ENCODE data around the gene C20orf202.

Gene C20orf202

GRCh38 chr20:1209447-1210387 is 6.5 kb downstream of the C20orf202 start:
- no peak for DNase-seq (ENCODE audit: low spot score)
- Histone ChIP-seq H3K79me1 (ENCODE audit: low read depth, low read length) (no peaks in the 10 kb centered on the region), H2BK12ac (ENCODE audit: low read length) (no peak overlapping the region), H3K4ac (ENCODE audit: low read length) (no peak overlapping the region), H3K4me2 (ENCODE audit: insufficient read depth, low read length, poor library complexity, severe bottlenecking) (no peak overlapping the region), H3K27me3 (ENCODE audit: control insufficient read depth in 3 of 3, insufficient read depth in 3 of 3, low read depth in 1 of 3, low read length in 3 of 3) (peaks cover 0 to 53% (median 2%) of the 10 kb centered on the region in 3 experiments), H4K91ac (ENCODE audit: low read depth, low read length, poor library complexity) (no peak overlapping the region), H3K9ac (ENCODE audit: low read depth, low read length, poor library complexity) (no peak overlapping the region), H3K9me3 (replicated peaks in 1 of 2; ENCODE audit: control insufficient read depth in 2 of 2, insufficient read depth in 1 of 2, low read depth in 1 of 2, low read length in 2 of 2) (no peaks in the 10 kb centered on the region), H3K23ac (ENCODE audit: low read depth, low read length, poor library complexity) (no peak overlapping the region), H3K14ac (ENCODE audit: low read length) (no peak overlapping the region), H2BK120ac (ENCODE audit: low read depth, low read length) (no peak overlapping the region), H4K8ac (ENCODE audit: low read depth, low read length) (no peak overlapping the region), H3K18ac (ENCODE audit: low read length) (no peak overlapping the region), H2BK15ac (ENCODE audit: low read length) (no peak overlapping the region), H3K4me3 (ENCODE audit: low read length in 2 of 2) (no peak overlapping the region), H3K4me1 (ENCODE audit: control insufficient read depth in 2 of 2, insufficient read depth in 1 of 2, low read depth in 1 of 2, low read length in 2 of 2) (no peaks in the 10 kb centered on the region), H2BK5ac (ENCODE audit: low read length) (no peak overlapping the region), H3K27ac (replicated peaks; ENCODE audit: low read length) (no peak overlapping the region), H3K36me3 (replicated peaks in 1 of 2; ENCODE audit: control insufficient read depth in 2 of 2, insufficient read depth in 2 of 2, low read length in 2 of 2) (no peaks in the 10 kb centered on the region), H2AK5ac (ENCODE audit: low read depth, low read length) (no peak overlapping the region), H2AFZ (ENCODE audit: low read length) (no peak overlapping the region)
- WGBS, 2 donors (ENCODE audit: extremely low coverage in 2 of 2, insufficient read length in 2 of 2, insufficient replicate concordance in 1 of 2): no CpG with 5 or more reads among the region's 5 CpGs

- Histone ChIP-seq H3K23ac (ENCODE audit: low read depth, low read length, poor library complexity) (no peak overlapping the region), H3K79me1 (ENCODE audit: low read depth, low read length) (no peaks in the 10 kb centered on the region), H3K4me3 (ENCODE audit: low read length in 2 of 2) (no peak overlapping the region), H3K4me2 (ENCODE audit: insufficient read depth, low read length, poor library complexity, severe bottlenecking) (no peak overlapping the region), H4K91ac (ENCODE audit: low read depth, low read length, poor library complexity) (no peak overlapping the region), H3K9ac (ENCODE audit: low read depth, low read length, poor library complexity) (no peak overlapping the region), H3K27me3 (ENCODE audit: control insufficient read depth in 3 of 3, insufficient read depth in 3 of 3, low read depth in 1 of 3, low read length in 3 of 3) (peaks cover 0 to 60% (median 2%) of the 10 kb centered on the region in 3 experiments), H2AFZ (ENCODE audit: low read length) (no peak overlapping the region), H3K14ac (ENCODE audit: low read length) (no peak overlapping the region), H2BK12ac (ENCODE audit: low read length) (no peak overlapping the region), H3K4ac (ENCODE audit: low read length) (no peak overlapping the region), H2BK5ac (ENCODE audit: low read length) (no peak overlapping the region), H3K4me1 (ENCODE audit: control insufficient read depth in 2 of 2, insufficient read depth in 1 of 2, low read depth in 1 of 2, low read length in 2 of 2) (no peaks in the 10 kb centered on the region), H3K18ac (ENCODE audit: low read length) (no peak overlapping the region), H4K8ac (ENCODE audit: low read depth, low read length) (no peak overlapping the region), H3K9me3 (replicated peaks in 1 of 2; ENCODE audit: control insufficient read depth in 2 of 2, insufficient read depth in 1 of 2, low read depth in 1 of 2, low read length in 2 of 2) (no peaks in the 10 kb centered on the region), H3K36me3 (replicated peaks in 1 of 2; ENCODE audit: control insufficient read depth in 2 of 2, insufficient read depth in 2 of 2, low read length in 2 of 2) (no peaks in the 10 kb centered on the region), H2AK5ac (ENCODE audit: low read depth, low read length) (no peak overlapping the region), H2BK120ac (ENCODE audit: low read depth, low read length) (no peak overlapping the region), H2BK15ac (ENCODE audit: low read length) (no peak overlapping the region), H3K27ac (replicated peaks; ENCODE audit: low read length) (no peak overlapping the region)
- no peak for DNase-seq (ENCODE audit: low spot score)
- no CpG with 5 or more reads among the region's 1 CpG for WGBS, 2 donors (ENCODE audit: extremely low coverage in 2 of 2, insufficient read length in 2 of 2, insufficient replicate concordance in 1 of 2)
These were observed 7.2 kb downstream of the C20orf202 start for GRCh38 chr20:1210501-1210900.

- Histone ChIP-seq H3K23ac (ENCODE audit: low read depth, low read length, poor library complexity) (no peak overlapping the region), H2AFZ (ENCODE audit: low read length) (no peak overlapping the region), H3K4me2 (ENCODE audit: insufficient read depth, low read length, poor library complexity, severe bottlenecking) (no peak overlapping the region), H3K9ac (ENCODE audit: low read depth, low read length, poor library complexity) (no peak overlapping the region), H3K27me3 (ENCODE audit: control insufficient read depth in 3 of 3, insufficient read depth in 3 of 3, low read depth in 1 of 3, low read length in 3 of 3) (peaks cover 0 to 60% (median 2%) of the 10 kb centered on the region in 3 experiments), H3K36me3 (replicated peaks in 1 of 2; ENCODE audit: control insufficient read depth in 2 of 2, insufficient read depth in 2 of 2, low read length in 2 of 2) (no peaks in the 10 kb centered on the region), H2AK5ac (ENCODE audit: low read depth, low read length) (no peak overlapping the region), H2BK5ac (ENCODE audit: low read length) (no peak overlapping the region), H3K4me1 (ENCODE audit: control insufficient read depth in 2 of 2, insufficient read depth in 1 of 2, low read depth in 1 of 2, low read length in 2 of 2) (no peaks in the 10 kb centered on the region), H3K14ac (ENCODE audit: low read length) (no peak overlapping the region), H2BK15ac (ENCODE audit: low read length) (no peak overlapping the region), H4K8ac (ENCODE audit: low read depth, low read length) (no peak overlapping the region), H3K18ac (ENCODE audit: low read length) (no peak overlapping the region), H4K91ac (ENCODE audit: low read depth, low read length, poor library complexity) (no peak overlapping the region), H2BK120ac (ENCODE audit: low read depth, low read length) (no peak overlapping the region), H3K4me3 (ENCODE audit: low read length in 2 of 2) (no peak overlapping the region), H2BK12ac (ENCODE audit: low read length) (no peak overlapping the region), H3K79me1 (ENCODE audit: low read depth, low read length) (no peaks in the 10 kb centered on the region), H3K9me3 (replicated peaks in 1 of 2; ENCODE audit: control insufficient read depth in 2 of 2, insufficient read depth in 1 of 2, low read depth in 1 of 2, low read length in 2 of 2) (no peaks in the 10 kb centered on the region), H3K27ac (replicated peaks; ENCODE audit: low read length) (no peak overlapping the region), H3K4ac (ENCODE audit: low read length) (no peak overlapping the region)
- DNase-seq (ENCODE audit: low spot score): no peak
These were observed 8.8 kb downstream of the C20orf202 start for GRCh38 chr20:1212023-1212422.

GRCh38 chr20:1212607-1213396 is 9.5 kb downstream of the C20orf202 start:
- Histone ChIP-seq H3K4me3 (ENCODE audit: low read length in 2 of 2) (no peak overlapping the region), H2AFZ (ENCODE audit: low read length) (peak overlapping the region; percentile 47), H3K18ac (ENCODE audit: low read length) (no peak overlapping the region), H3K9ac (ENCODE audit: low read depth, low read length, poor library complexity) (no peak overlapping the region), H3K9me3 (replicated peaks in 1 of 2; ENCODE audit: control insufficient read depth in 2 of 2, insufficient read depth in 1 of 2, low read depth in 1 of 2, low read length in 2 of 2) (no peaks in the 10 kb centered on the region), H3K79me1 (ENCODE audit: low read depth, low read length) (no peaks in the 10 kb centered on the region), H3K23ac (ENCODE audit: low read depth, low read length, poor library complexity) (no peak overlapping the region), H3K27me3 (ENCODE audit: control insufficient read depth in 3 of 3, insufficient read depth in 3 of 3, low read depth in 1 of 3, low read length in 3 of 3) (peaks cover 0 to 53% (median 2%) of the 10 kb centered on the region in 3 experiments), H2BK5ac (ENCODE audit: low read length) (no peak overlapping the region), H3K27ac (replicated peaks; ENCODE audit: low read length) (no peak overlapping the region), H2BK120ac (ENCODE audit: low read depth, low read length) (no peak overlapping the region), H3K4me2 (ENCODE audit: insufficient read depth, low read length, poor library complexity, severe bottlenecking) (peak overlapping the region; percentile 20), H4K91ac (ENCODE audit: low read depth, low read length, poor library complexity) (no peak overlapping the region), H3K14ac (ENCODE audit: low read length) (no peak overlapping the region), H4K8ac (ENCODE audit: low read depth, low read length) (no peak overlapping the region), H3K4ac (ENCODE audit: low read length) (no peak overlapping the region), H2AK5ac (ENCODE audit: low read depth, low read length) (no peak overlapping the region), H3K36me3 (replicated peaks in 1 of 2; ENCODE audit: control insufficient read depth in 2 of 2, insufficient read depth in 2 of 2, low read length in 2 of 2) (no peaks in the 10 kb centered on the region), H2BK15ac (ENCODE audit: low read length) (no peak overlapping the region), H3K4me1 (ENCODE audit: control insufficient read depth in 2 of 2, insufficient read depth in 1 of 2, low read depth in 1 of 2, low read length in 2 of 2) (no peaks in the 10 kb centered on the region), H2BK12ac (ENCODE audit: low read length) (no peak overlapping the region)
- no CpG with 5 or more reads among the region's 21 CpGs for WGBS, 2 donors (ENCODE audit: extremely low coverage in 2 of 2, insufficient read length in 2 of 2, insufficient replicate concordance in 1 of 2)
- DNase-seq (ENCODE audit: low spot score): peak; percentile 64

All from neuronal stem cell (in vitro differentiated cells).